Measurements from ENCODE around the gene ZNF891.

Gene ZNF891

GRCh38 chr12:133130038-133130807 lies at the start of gene ZNF891, which contains the start of gene ZNF10:
TSS of gene ZNF891 (minus strand) at chr12:133130274. CDS start at chr12:133121918, 8,356 bp downstream.
TSS of gene ZNF10 (plus strand) at chr12:133130627. CDS start at chr12:133144493, 13,866 bp downstream.
- TF ChIP-seq GATA3 (IDR thresholded peaks at IDR 0.05; ENCODE audit: low read depth, low read length) (no peak), GATA2 (IDR thresholded peaks at IDR 0.05; ENCODE audit: low read depth, low read length) (no peak)

- TF ChIP-seq GATA2 (IDR thresholded peaks at IDR 0.05; ENCODE audit: low read depth, low read length) (no peak), GATA3 (IDR thresholded peaks at IDR 0.05; ENCODE audit: low read depth, low read length) (no peak)
These were observed 44.8 kb upstream of the ZNF891 start for GRCh38 chr12:133174901-133175300.

GRCh38 chr12:133172491-133172890 lies 42.4 kb upstream of the ZNF891 start:
- TF ChIP-seq GATA2 (IDR thresholded peaks at IDR 0.05; ENCODE audit: low read depth, low read length) (no peak), GATA3 (IDR thresholded peaks at IDR 0.05; ENCODE audit: low read depth, low read length) (no peak)

GRCh38 chr12:133165776-133166175 lies 35.7 kb upstream of the ZNF891 start:
- TF ChIP-seq GATA2 (IDR thresholded peaks at IDR 0.05; ENCODE audit: low read depth, low read length) = no peak
- TF ChIP-seq GATA3 (IDR thresholded peaks at IDR 0.05; ENCODE audit: low read depth, low read length) = no peak

GRCh38 chr12:133156125-133156690 lies 26.1 kb upstream of the ZNF891 start:
- TF ChIP-seq GATA2 (IDR thresholded peaks at IDR 0.05; ENCODE audit: low read depth, low read length) (no peak), GATA3 (IDR thresholded peaks at IDR 0.05; ENCODE audit: low read depth, low read length) (no peak)

- TF ChIP-seq GATA3 (IDR thresholded peaks at IDR 0.05; ENCODE audit: low read depth, low read length) (no peak), GATA2 (IDR thresholded peaks at IDR 0.05; ENCODE audit: low read depth, low read length) (no peak)
These were observed 15.9 kb upstream of the ZNF891 start for GRCh38 chr12:133145981-133146380.

GRCh38 chr12:133135747-133136146 lies 5.7 kb upstream of the ZNF891 start:
- no peak for TF ChIP-seq GATA2 (IDR thresholded peaks at IDR 0.05; ENCODE audit: low read depth, low read length)
- no peak for TF ChIP-seq GATA3 (IDR thresholded peaks at IDR 0.05; ENCODE audit: low read depth, low read length)

- TF ChIP-seq GATA2 (IDR thresholded peaks at IDR 0.05; ENCODE audit: low read depth, low read length) = no peak
These were observed 694 bp upstream of the ZNF891 start for GRCh38 chr12:133130808-133131128.

- TF ChIP-seq GATA3 (IDR thresholded peaks at IDR 0.05; ENCODE audit: low read depth, low read length) = no peak
- TF ChIP-seq GATA2 (IDR thresholded peaks at IDR 0.05; ENCODE audit: low read depth, low read length) = no peak
These were observed 571 bp downstream of the ZNF891 start for GRCh38 chr12:133129368-133130037.

- TF ChIP-seq GATA2 (IDR thresholded peaks at IDR 0.05; ENCODE audit: low read depth, low read length) (no peak), GATA3 (IDR thresholded peaks at IDR 0.05; ENCODE audit: low read depth, low read length) (no peak)
These were observed 5.4 kb downstream of the ZNF891 start for GRCh38 chr12:133124674-133125073.

- TF ChIP-seq GATA3 (IDR thresholded peaks at IDR 0.05; ENCODE audit: low read depth, low read length) = no peak
- no peak for TF ChIP-seq GATA2 (IDR thresholded peaks at IDR 0.05; ENCODE audit: low read depth, low read length)
These were observed 9.5 kb downstream of the ZNF891 start for GRCh38 chr12:133120385-133121191.

GRCh38 chr12:133108150-133108549 lies 21.9 kb downstream of the ZNF891 start:
- TF ChIP-seq GATA3 (IDR thresholded peaks at IDR 0.05; ENCODE audit: low read depth, low read length) (no peak), GATA2 (IDR thresholded peaks at IDR 0.05; ENCODE audit: low read depth, low read length) (no peak)

GRCh38 chr12:133107121-133107520 lies 23.0 kb downstream of the ZNF891 start:
- no peak for TF ChIP-seq GATA3 (IDR thresholded peaks at IDR 0.05; ENCODE audit: low read depth, low read length)
- TF ChIP-seq GATA2 (IDR thresholded peaks at IDR 0.05; ENCODE audit: low read depth, low read length) = no peak

GRCh38 chr12:133106253-133106652 lies 23.8 kb downstream of the ZNF891 start:
- TF ChIP-seq GATA2 (IDR thresholded peaks at IDR 0.05; ENCODE audit: low read depth, low read length) = no peak
- no peak for TF ChIP-seq GATA3 (IDR thresholded peaks at IDR 0.05; ENCODE audit: low read depth, low read length)

All from SH-SY5Y (cell line).